Measurements from ENCODE around the gene MIF.
"Not testable (repeated sequence)": the region's sequence is repeated elsewhere in the genome, so short reads cannot be mapped to it uniquely, and the experiment has no call there.

MIF gene

DNA sequence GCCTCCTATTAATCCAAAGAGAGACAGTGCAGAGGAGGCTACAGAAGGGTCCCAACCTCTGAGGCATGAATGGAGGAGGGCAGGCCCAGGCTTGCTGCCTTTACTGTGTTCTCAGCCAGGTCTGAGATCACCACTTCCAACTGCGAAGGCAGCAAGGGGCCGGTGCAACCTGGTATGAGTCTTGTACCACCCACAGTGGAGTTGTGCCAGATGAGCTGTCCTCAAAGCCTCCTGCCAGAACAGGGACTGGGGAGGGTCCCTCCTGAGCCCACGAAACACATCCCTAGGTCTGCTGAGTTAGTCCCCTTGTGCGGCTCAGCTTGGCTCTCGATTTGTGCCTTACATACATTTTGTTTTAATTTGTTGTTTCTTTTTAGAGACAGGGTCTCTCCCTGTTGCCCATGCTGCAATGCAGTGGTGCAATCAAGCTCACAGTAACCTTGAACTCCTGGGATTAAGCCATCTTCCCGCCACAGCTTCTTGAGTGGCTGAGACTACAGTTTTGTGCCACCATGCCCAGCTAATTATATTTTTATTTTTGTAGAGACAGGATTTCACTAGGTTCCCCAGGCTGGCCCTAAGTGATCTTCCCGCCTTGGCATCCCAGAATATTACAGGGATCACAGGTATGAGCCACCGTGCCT is 9.3 kb downstream of the MIF start:
- peak overlapping the region in 1 of 3 experiments; percentile 41 for H3K27ac Mint-ChIP-seq

DNA sequence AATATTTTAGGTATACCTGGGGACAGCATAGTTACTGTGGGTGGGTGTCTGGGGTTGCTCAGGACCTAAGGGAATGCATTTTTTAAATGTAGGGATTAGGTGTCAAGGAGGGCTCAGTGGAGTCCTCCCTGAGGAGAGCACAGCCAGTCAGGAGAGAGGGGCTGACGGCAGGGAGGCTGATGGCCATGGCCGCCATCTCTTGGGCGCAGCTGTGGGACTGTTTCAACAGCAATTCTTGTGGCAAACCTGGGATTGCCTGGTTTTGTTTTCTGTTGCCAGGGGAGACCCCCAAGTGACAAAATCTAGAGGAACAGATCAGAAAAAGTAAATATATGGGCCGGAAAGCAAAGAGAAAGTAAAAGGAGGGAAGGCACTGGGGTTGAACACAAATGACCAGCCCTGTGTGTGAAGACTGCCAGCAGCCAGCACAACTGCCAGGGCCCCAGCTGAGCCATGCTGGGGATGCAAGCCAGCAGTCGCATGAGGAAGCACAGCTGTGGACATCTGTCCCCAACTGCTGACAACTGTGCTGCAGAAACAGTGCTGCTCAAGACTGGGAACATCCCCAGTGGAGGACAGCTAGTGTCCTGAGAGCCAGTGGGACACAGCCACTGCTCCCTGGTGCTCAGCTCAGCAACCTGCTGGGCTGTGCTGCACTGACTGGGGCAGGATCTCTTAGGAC is 10.5 kb downstream of the MIF start:
- Mint-ChIP-seq H3K4me3 (no peak overlapping the region), H3K27me3 (ENCODE audit: low read depth) (no peaks in the 10 kb centered on the region), H3K9me3 (no peaks in the 10 kb centered on the region), H3K4me1 (peaks cover 45% of the 10 kb centered on the region), H3K27ac (peak overlapping the region; percentile 41 to 85 (median 58)), H3K36me3 (ENCODE audit: low read depth) (peaks cover 12% of the 10 kb centered on the region)
- TF ChIP-seq, protein P1, sequence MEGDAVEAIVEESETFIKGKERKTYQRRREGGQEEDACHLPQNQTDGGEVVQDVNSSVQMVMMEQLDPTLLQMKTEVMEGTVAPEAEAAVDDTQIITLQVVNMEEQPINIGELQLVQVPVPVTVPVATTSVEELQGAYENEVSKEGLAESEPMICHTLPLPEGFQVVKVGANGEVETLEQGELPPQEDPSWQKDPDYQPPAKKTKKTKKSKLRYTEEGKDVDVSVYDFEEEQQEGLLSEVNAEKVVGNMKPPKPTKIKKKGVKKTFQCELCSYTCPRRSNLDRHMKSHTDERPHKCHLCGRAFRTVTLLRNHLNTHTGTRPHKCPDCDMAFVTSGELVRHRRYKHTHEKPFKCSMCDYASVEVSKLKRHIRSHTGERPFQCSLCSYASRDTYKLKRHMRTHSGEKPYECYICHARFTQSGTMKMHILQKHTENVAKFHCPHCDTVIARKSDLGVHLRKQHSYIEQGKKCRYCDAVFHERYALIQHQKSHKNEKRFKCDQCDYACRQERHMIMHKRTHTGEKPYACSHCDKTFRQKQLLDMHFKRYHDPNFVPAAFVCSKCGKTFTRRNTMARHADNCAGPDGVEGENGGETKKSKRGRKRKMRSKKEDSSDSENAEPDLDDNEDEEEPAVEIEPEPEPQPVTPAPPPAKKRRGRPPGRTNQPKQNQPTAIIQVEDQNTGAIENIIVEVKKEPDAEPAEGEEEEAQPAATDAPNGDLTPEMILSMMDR (IDR thresholded peaks at IDR 0.05; ENCODE audit: unreplicated experiment in 3 of 3) = no peak

More for the DNA sequence above, 9.3 kb downstream of the MIF start:
- Mint-ChIP-seq H3K36me3 (ENCODE audit: low read depth) (peaks cover 19% of the 10 kb centered on the region), H3K9me3 (no peaks in the 10 kb centered on the region), H3K4me3 (no peak overlapping the region), H3K4me1 (peaks cover 45% of the 10 kb centered on the region), H3K27me3 (ENCODE audit: low read depth) (no peaks in the 10 kb centered on the region)
- TF ChIP-seq, protein P1 (IDR thresholded peaks at IDR 0.05; ENCODE audit: unreplicated experiment in 3 of 3) = no peak

DNA sequence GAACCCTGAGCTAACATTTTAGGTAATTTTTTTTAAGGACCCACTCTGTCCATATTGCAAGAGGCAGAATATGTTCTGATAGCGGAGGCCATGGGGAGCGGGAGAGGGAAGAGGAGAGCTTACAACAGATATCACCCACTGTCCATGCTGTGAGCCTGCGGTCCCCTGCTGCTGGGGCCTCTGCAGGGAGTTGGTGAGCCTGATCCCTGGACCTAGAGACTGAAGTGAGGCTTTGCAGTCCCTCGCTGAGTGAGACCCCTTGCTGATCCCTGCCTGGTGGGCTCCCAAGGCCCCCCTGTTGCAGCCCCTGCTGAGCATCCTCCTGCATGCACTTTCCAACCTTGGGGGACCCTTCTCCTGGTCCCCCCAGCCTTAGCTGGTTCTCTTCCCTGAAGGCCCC is 12.5 kb downstream of the MIF start:
- H3K4me3 Mint-ChIP-seq = no peak overlapping the region
- no peaks in the 10 kb centered on the region for H3K36me3 Mint-ChIP-seq (ENCODE audit: low read depth)
- H3K27me3 Mint-ChIP-seq (ENCODE audit: low read depth) = peaks cover 3% of the 10 kb centered on the region
- TF ChIP-seq, protein P1 (IDR thresholded peaks at IDR 0.05; ENCODE audit: unreplicated experiment in 3 of 3) = no peak
- peaks cover 63% of the 10 kb centered on the region for H3K4me1 Mint-ChIP-seq
- H3K9me3 Mint-ChIP-seq = no peaks in the 10 kb centered on the region
- H3K27ac Mint-ChIP-seq = peak overlapping the region in 2 of 3 experiments; percentile 31 to 78

DNA sequence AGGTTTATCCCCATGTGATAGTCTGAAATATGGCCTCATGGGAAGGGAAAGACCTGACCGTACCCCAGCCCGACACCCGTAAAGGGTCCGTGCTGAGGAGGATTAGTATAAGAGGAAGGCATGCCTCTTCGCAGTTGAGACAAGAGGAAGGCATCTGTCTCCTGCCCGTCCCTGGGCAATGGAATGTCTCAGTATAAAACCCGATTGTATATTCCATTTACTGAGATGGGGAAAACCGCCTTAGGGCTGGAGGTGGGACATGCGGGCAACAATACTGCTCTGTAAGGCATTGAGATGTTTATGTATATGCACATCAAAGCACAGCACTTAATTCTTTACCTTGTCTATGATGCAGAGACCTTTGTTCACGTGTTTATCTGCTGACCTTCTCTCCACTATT is 13.2 kb downstream of the MIF start:
- not testable (repeated sequence) for H3K27me3 Mint-ChIP-seq (ENCODE audit: low read depth); H3K9me3 Mint-ChIP-seq
- peaks cover 71% of the 10 kb centered on the region for H3K4me1 Mint-ChIP-seq

DNA sequence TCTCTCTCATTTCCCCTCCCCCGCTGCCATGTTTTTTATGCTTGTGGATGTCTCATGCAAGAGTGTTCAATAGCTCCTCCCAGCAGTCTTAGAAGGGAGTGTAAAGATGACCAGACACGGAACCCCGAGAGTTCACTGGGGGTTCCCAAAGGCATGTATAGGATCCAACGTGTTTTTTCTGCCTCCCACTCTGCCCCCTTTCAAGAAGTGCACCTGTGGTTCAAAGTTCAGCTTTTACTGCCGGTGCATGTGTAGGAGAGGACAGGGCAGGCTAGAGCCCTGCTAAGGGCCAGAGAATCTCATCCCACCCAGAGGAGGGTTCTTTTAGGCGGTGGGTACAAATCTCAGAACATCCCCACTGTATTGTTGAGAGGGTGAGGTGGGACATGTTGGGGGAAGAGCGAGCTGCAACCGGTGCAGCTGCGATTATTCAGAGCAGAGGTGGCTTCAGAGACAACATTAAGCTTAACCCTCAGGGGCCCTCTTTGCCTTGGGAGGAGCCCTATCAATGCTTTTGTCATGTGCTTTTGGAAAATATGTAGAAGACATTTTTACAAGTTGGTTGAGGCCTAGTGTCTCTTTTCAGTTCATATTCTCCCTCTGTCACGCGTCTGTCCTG is 14.5 kb downstream of the MIF start:
- H3K9me3 Mint-ChIP-seq = no peaks in the 10 kb centered on the region
- peak overlapping the region; percentile 95 to 99 (median 98) for H3K27ac Mint-ChIP-seq
- peaks cover 82% of the 10 kb centered on the region for H3K4me1 Mint-ChIP-seq
- peak overlapping the region; percentile 34 to 64 (median 63) for H3K4me3 Mint-ChIP-seq
- H3K27me3 Mint-ChIP-seq (ENCODE audit: low read depth) = peaks cover 3% of the 10 kb centered on the region
- H3K36me3 Mint-ChIP-seq (ENCODE audit: low read depth) = peaks cover 6% of the 10 kb centered on the region
- TF ChIP-seq, protein P1 (IDR thresholded peaks at IDR 0.05; ENCODE audit: unreplicated experiment in 3 of 3) = no peak

More for the DNA sequence above, 13.2 kb downstream of the MIF start:
- H3K36me3 Mint-ChIP-seq (ENCODE audit: low read depth); H3K4me3 Mint-ChIP-seq: not testable (repeated sequence)
- H3K27ac Mint-ChIP-seq = peak overlapping the region; percentile 30 to 78 (median 73)

DNA sequence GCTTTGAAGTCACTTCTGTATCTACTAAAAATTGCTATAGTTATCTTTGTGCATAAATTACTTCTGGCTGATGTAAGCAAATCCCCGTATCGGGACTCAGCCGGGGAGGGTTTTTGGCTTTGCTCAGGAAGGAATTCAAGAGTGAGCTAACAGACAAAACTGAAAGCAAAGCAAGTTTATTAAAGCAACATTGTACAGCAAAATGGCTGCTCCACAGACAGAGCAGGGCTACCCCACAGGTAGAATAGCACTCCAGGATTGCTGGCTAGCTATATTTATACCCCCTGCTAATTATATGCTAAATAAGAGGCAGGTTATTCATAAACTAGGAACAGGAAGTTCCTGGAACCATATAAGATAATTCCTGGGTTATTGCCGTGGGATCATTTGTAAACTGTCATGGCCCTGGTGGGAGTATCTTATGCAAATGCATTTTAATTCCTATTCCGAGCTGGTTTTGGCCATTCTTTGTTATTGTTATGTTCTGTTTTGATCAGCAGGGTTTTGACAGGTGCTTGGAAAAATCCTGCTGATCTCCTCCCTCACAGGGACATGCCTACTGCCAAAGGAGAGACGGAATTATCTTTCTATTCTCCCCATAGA is 15.2 kb downstream of the MIF start:
- Mint-ChIP-seq H3K4me1 (peaks cover 77% of the 10 kb centered on the region), H3K27me3 (ENCODE audit: low read depth) (peaks cover 3% of the 10 kb centered on the region), H3K27ac (peak overlapping the region; percentile 95 to 99 (median 98)), H3K9me3 (no peaks in the 10 kb centered on the region), H3K36me3 (ENCODE audit: low read depth) (peaks cover 6% of the 10 kb centered on the region), H3K4me3 (peak overlapping the region in 2 of 3 experiments; percentile 63 to 64)
- TF ChIP-seq, protein P1 (IDR thresholded peaks at IDR 0.05; ENCODE audit: unreplicated experiment in 3 of 3) = no peak

Data from nephron (organoid).